ENCODE data around the gene PRKCA.
"Not testable (repeated sequence)": the region's sequence is repeated elsewhere in the genome, so short reads cannot be mapped to it uniquely, and the experiment has no call there.

Gene PRKCA

GRCh38 chr17:66357037-66357436 lies 54.6 kb downstream of the PRKCA start:
- Histone ChIP-seq H2BK5ac (ENCODE audit: low read length) (no peak overlapping the region), H3K4me3 (ENCODE audit: low read length in 2 of 2) (no peak overlapping the region), H4K8ac (ENCODE audit: low read depth, low read length) (no peak overlapping the region), H3K9ac (ENCODE audit: low read depth, low read length, poor library complexity) (no peak overlapping the region), H3K27me3 (ENCODE audit: control insufficient read depth in 3 of 3, insufficient read depth in 3 of 3, low read depth in 1 of 3, low read length in 3 of 3) (peaks cover 0 to 7% (median 0%) of the 10 kb centered on the region in 3 experiments), H2AFZ (ENCODE audit: low read length) (no peak overlapping the region), H2BK12ac (ENCODE audit: low read length) (no peak overlapping the region), H3K4me2 (ENCODE audit: insufficient read depth, low read length, poor library complexity, severe bottlenecking) (no peak overlapping the region), H3K23ac (ENCODE audit: low read depth, low read length, poor library complexity) (no peak overlapping the region), H3K79me1 (ENCODE audit: low read depth, low read length) (no peaks in the 10 kb centered on the region), H3K27ac (replicated peaks; ENCODE audit: low read length) (no peak overlapping the region), H4K91ac (ENCODE audit: low read depth, low read length, poor library complexity) (no peak overlapping the region), H2BK15ac (ENCODE audit: low read length) (no peak overlapping the region), H2AK5ac (ENCODE audit: low read depth, low read length) (no peak overlapping the region), H3K9me3 (replicated peaks in 1 of 2; ENCODE audit: control insufficient read depth in 2 of 2, insufficient read depth in 1 of 2, low read depth in 1 of 2, low read length in 2 of 2) (no peaks in the 10 kb centered on the region), H3K18ac (ENCODE audit: low read length) (no peak overlapping the region), H2BK120ac (ENCODE audit: low read depth, low read length) (no peak overlapping the region), H3K14ac (ENCODE audit: low read length) (no peak overlapping the region), H3K4me1 (ENCODE audit: control insufficient read depth in 2 of 2, insufficient read depth in 1 of 2, low read depth in 1 of 2, low read length in 2 of 2) (peaks cover 0 to 3% of the 10 kb centered on the region in 2 donors), H3K36me3 (replicated peaks in 1 of 2; ENCODE audit: control insufficient read depth in 2 of 2, insufficient read depth in 2 of 2, low read length in 2 of 2) (no peaks in the 10 kb centered on the region), H3K4ac (ENCODE audit: low read length) (no peak overlapping the region)
- no CpG with 5 or more reads among the region's 2 CpGs for WGBS, 2 donors (ENCODE audit: extremely low coverage in 2 of 2, insufficient read length in 2 of 2, insufficient replicate concordance in 1 of 2)
- DNase-seq (ENCODE audit: low spot score): no peak

DNA sequence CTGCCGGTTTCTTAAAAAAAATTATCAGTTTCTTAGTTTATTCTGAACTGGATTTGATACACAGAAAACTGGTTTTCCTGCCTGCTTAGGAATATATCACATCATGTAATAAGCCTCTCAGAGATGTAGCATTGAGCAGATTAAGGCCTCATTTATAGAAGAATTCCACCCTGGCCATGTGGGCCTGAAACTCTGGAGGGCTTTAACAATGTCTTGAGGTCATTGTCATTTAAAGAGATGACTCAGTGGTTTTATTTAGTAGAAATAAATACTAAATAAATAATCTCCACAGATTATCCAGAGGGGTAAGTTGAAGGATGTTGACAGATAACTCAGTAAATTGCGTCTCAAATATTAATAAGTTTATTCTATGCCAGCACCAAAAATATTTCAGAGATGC lies 56.9 kb downstream of the PRKCA start:
- H2BK15ac ChIP-seq (ENCODE audit: low read length): no peak overlapping the region
- H3K14ac ChIP-seq (ENCODE audit: low read length): no peak overlapping the region
- H3K4ac ChIP-seq (ENCODE audit: low read length): no peak overlapping the region
- H3K4me1 ChIP-seq (ENCODE audit: control insufficient read depth in 2 of 2, insufficient read depth in 1 of 2, low read depth in 1 of 2, low read length in 2 of 2): peaks cover 0 to 3% of the 10 kb centered on the region in 2 donors
- H2BK12ac ChIP-seq (ENCODE audit: low read length): no peak overlapping the region
- no peaks in the 10 kb centered on the region for H3K9me3 ChIP-seq (replicated peaks in 1 of 2; ENCODE audit: control insufficient read depth in 2 of 2, insufficient read depth in 1 of 2, low read depth in 1 of 2, low read length in 2 of 2)
- H3K23ac ChIP-seq (ENCODE audit: low read depth, low read length, poor library complexity): no peak overlapping the region
- H2BK120ac ChIP-seq (ENCODE audit: low read depth, low read length): no peak overlapping the region
- H3K18ac ChIP-seq (ENCODE audit: low read length): no peak overlapping the region
- no peak overlapping the region for H3K9ac ChIP-seq (ENCODE audit: low read depth, low read length, poor library complexity)
- no peaks in the 10 kb centered on the region for H3K79me1 ChIP-seq (ENCODE audit: low read depth, low read length)
- no peak for DNase-seq (ENCODE audit: low spot score)
- H2AFZ ChIP-seq (ENCODE audit: low read length): no peak overlapping the region
- H2AK5ac ChIP-seq (ENCODE audit: low read depth, low read length): no peak overlapping the region
- peaks cover 0 to 20% (median 0%) of the 10 kb centered on the region in 3 experiments for H3K27me3 ChIP-seq (ENCODE audit: control insufficient read depth in 3 of 3, insufficient read depth in 3 of 3, low read depth in 1 of 3, low read length in 3 of 3)
- no peak overlapping the region for H3K4me2 ChIP-seq (ENCODE audit: insufficient read depth, low read length, poor library complexity, severe bottlenecking)
- H3K27ac ChIP-seq (replicated peaks; ENCODE audit: low read length): no peak overlapping the region
- no peak overlapping the region for H4K8ac ChIP-seq (ENCODE audit: low read depth, low read length)
- H2BK5ac ChIP-seq (ENCODE audit: low read length): no peak overlapping the region
- H3K4me3 ChIP-seq (ENCODE audit: low read length in 2 of 2): no peak overlapping the region
- H4K91ac ChIP-seq (ENCODE audit: low read depth, low read length, poor library complexity): no peak overlapping the region
- no peaks in the 10 kb centered on the region for H3K36me3 ChIP-seq (replicated peaks in 1 of 2; ENCODE audit: control insufficient read depth in 2 of 2, insufficient read depth in 2 of 2, low read length in 2 of 2)
- no CpG with 5 or more reads among the region's 2 CpGs for WGBS, 2 donors (ENCODE audit: extremely low coverage in 2 of 2, insufficient read length in 2 of 2, insufficient replicate concordance in 1 of 2)

GRCh38 chr17:66360961-66361565 lies 58.6 kb downstream of the PRKCA start:
- not testable (repeated sequence) for H3K36me3 ChIP-seq (replicated peaks in 1 of 2; ENCODE audit: control insufficient read depth in 2 of 2, insufficient read depth in 2 of 2, low read length in 2 of 2); H3K23ac ChIP-seq (ENCODE audit: low read depth, low read length, poor library complexity); H2BK5ac ChIP-seq (ENCODE audit: low read length); H2BK12ac ChIP-seq (ENCODE audit: low read length); H3K79me1 ChIP-seq (ENCODE audit: low read depth, low read length); H3K18ac ChIP-seq (ENCODE audit: low read length); H2BK120ac ChIP-seq (ENCODE audit: low read depth, low read length); H3K14ac ChIP-seq (ENCODE audit: low read length); H3K4me2 ChIP-seq (ENCODE audit: insufficient read depth, low read length, poor library complexity, severe bottlenecking); H3K9ac ChIP-seq (ENCODE audit: low read depth, low read length, poor library complexity); H3K4ac ChIP-seq (ENCODE audit: low read length); H4K8ac ChIP-seq (ENCODE audit: low read depth, low read length); H3K27ac ChIP-seq (replicated peaks; ENCODE audit: low read length); H3K4me3 ChIP-seq (ENCODE audit: low read length in 2 of 2); H2AK5ac ChIP-seq (ENCODE audit: low read depth, low read length); H2BK15ac ChIP-seq (ENCODE audit: low read length); H3K9me3 ChIP-seq (replicated peaks in 1 of 2; ENCODE audit: control insufficient read depth in 2 of 2, insufficient read depth in 1 of 2, low read depth in 1 of 2, low read length in 2 of 2); H4K91ac ChIP-seq (ENCODE audit: low read depth, low read length, poor library complexity); H2AFZ ChIP-seq (ENCODE audit: low read length); DNase-seq (ENCODE audit: low spot score)
- H3K27me3 ChIP-seq (ENCODE audit: control insufficient read depth in 3 of 3, insufficient read depth in 3 of 3, low read depth in 1 of 3, low read length in 3 of 3): peaks cover 0 to 24% (median 0%) of the 10 kb centered on the region in 3 experiments
- no CpG with 5 or more reads among the region's 12 CpGs for WGBS, 2 donors (ENCODE audit: extremely low coverage in 2 of 2, insufficient read length in 2 of 2, insufficient replicate concordance in 1 of 2)
- H3K4me1 ChIP-seq (ENCODE audit: control insufficient read depth in 2 of 2, insufficient read depth in 1 of 2, low read depth in 1 of 2, low read length in 2 of 2): peaks cover 1 to 15% of the 10 kb centered on the region in 2 donors

DNA sequence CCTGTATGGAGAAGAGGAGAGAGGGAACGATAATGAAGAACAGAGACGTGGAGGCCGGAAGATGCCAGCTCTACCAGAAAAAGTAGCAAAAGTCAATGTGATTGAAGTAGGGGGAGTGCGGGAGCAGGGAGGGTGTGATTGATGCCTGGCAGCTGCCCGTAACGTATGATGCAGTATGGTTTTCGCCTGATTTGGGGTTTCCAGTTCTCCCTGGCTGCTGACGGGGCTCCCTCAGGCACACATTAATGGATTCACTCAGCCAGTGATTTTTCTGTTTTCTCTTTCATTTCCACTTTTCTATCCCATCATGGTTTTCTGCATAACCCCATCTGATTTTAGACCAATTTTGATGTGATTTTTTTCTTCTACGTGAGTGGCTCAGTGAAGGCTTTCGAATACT lies 62.1 kb downstream of the PRKCA start:
- peaks cover 1 to 16% of the 10 kb centered on the region in 2 donors for H3K4me1 ChIP-seq (ENCODE audit: control insufficient read depth in 2 of 2, insufficient read depth in 1 of 2, low read depth in 1 of 2, low read length in 2 of 2)
- no CpG with 5 or more reads among the region's 10 CpGs for WGBS, 2 donors (ENCODE audit: extremely low coverage in 2 of 2, insufficient read length in 2 of 2, insufficient replicate concordance in 1 of 2)
- no peak overlapping the region for H4K8ac ChIP-seq (ENCODE audit: low read depth, low read length)
- no peak overlapping the region for H3K18ac ChIP-seq (ENCODE audit: low read length)
- no peak for DNase-seq (ENCODE audit: low spot score)
- H3K27me3 ChIP-seq (ENCODE audit: control insufficient read depth in 3 of 3, insufficient read depth in 3 of 3, low read depth in 1 of 3, low read length in 3 of 3): peaks cover 0 to 38% (median 3%) of the 10 kb centered on the region in 3 experiments
- H2BK5ac ChIP-seq (ENCODE audit: low read length): no peak overlapping the region
- no peak overlapping the region for H3K4me3 ChIP-seq (ENCODE audit: low read length in 2 of 2)
- no peaks in the 10 kb centered on the region for H3K36me3 ChIP-seq (replicated peaks in 1 of 2; ENCODE audit: control insufficient read depth in 2 of 2, insufficient read depth in 2 of 2, low read length in 2 of 2)
- no peak overlapping the region for H2BK120ac ChIP-seq (ENCODE audit: low read depth, low read length)
- H3K27ac ChIP-seq (replicated peaks; ENCODE audit: low read length): no peak overlapping the region
- no peak overlapping the region for H3K9ac ChIP-seq (ENCODE audit: low read depth, low read length, poor library complexity)
- no peak overlapping the region for H3K4ac ChIP-seq (ENCODE audit: low read length)
- no peaks in the 10 kb centered on the region for H3K79me1 ChIP-seq (ENCODE audit: low read depth, low read length)
- no peak overlapping the region for H2BK15ac ChIP-seq (ENCODE audit: low read length)
- H2AK5ac ChIP-seq (ENCODE audit: low read depth, low read length): no peak overlapping the region
- no peaks in the 10 kb centered on the region for H3K9me3 ChIP-seq (replicated peaks in 1 of 2; ENCODE audit: control insufficient read depth in 2 of 2, insufficient read depth in 1 of 2, low read depth in 1 of 2, low read length in 2 of 2)
- H3K14ac ChIP-seq (ENCODE audit: low read length): no peak overlapping the region
- H2AFZ ChIP-seq (ENCODE audit: low read length): no peak overlapping the region
- H2BK12ac ChIP-seq (ENCODE audit: low read length): no peak overlapping the region
- H3K23ac ChIP-seq (ENCODE audit: low read depth, low read length, poor library complexity): no peak overlapping the region
- no peak overlapping the region for H3K4me2 ChIP-seq (ENCODE audit: insufficient read depth, low read length, poor library complexity, severe bottlenecking)
- H4K91ac ChIP-seq (ENCODE audit: low read depth, low read length, poor library complexity): no peak overlapping the region

All from neuronal stem cell (in vitro differentiated cells).